NT2/D1 (cell line): ENCODE measurements around the gene SUN2.

Experiments
- SUZ12 ChIP-seq: IDR thresholded peaks from 2 replicates; pipeline ENCODE4 v1.6.1; 2011; ENCODE audit not compliant: insufficient read length, insufficient read depth; ENCODE audit errors: extremely low read depth
- YY1 ChIP-seq: IDR thresholded peaks from 2 replicates; pipeline ENCODE4 v1.6.1; 2011; ENCODE audit not compliant: insufficient read length, insufficient read depth
- ZNF274 ChIP-seq: IDR thresholded peaks from 2 replicates; pipeline ENCODE4 v1.6.1; 2011; ENCODE audit warnings: mild to moderate bottlenecking, low read depth, low read length

DNA sequence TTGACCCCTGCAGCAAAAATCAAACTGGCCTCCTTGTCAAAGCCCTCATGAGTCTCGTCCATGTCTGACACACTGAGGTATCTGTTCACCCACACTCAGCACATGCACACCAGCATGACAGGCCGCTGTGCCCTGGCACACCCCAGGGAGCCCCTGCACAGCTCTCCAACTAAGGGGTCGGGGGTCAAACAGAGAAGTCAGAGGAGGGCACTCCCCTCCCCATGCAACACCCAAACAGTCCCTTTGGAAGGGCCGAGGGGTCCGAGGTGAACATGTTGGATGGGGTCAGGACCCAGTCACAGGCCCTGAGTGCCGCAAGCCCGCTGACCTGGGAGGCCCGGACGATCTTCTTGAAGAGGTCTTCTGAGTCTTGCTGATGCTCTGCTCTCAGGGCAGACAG, 14.6 kb downstream of the SUN2 start:
- TF ChIP-seq SUZ12 (no peak), YY1 (no peak), ZNF274 (no peak)
